OCI-LY1 (cell line): ENCODE measurements around the gene THSD7A.

Source experiments
- H2AFZ ChIP-seq: fragments of 200-600 bp; sonication (generic), shearing (Covaris generic); 2 replicates; pipeline ENCODE4 v1.6.0; 2014; ENCODE audit warnings: antibody characterized with exemption, mild to moderate bottlenecking, low read length
- H3F3A ChIP-seq: fragments of 200-600 bp; sonication (generic), shearing (Covaris generic); 2 replicates; pipeline ENCODE4 v1.6.0; 2014; ENCODE audit warnings: mild to moderate bottlenecking, antibody characterized with exemption, low read length, moderate library complexity; ENCODE audit not compliant: insufficient read depth
- H3K27ac ChIP-seq: fragments of 200-600 bp; sonication (generic); 2 replicates; pipeline ENCODE4 v1.5.1; 2014; ENCODE audit warnings: low read length, mixed run types, mild to moderate bottlenecking, low read depth; ENCODE audit not compliant: poor library complexity, severe bottlenecking
- H3K27me3 ChIP-seq: fragments of 200-600 bp; sonication (generic); 2 replicates; pipeline ENCODE4 v1.6.0; 2014; ENCODE audit warnings: antibody characterized with exemption, mild to moderate bottlenecking, low read length, moderate library complexity; ENCODE audit not compliant: insufficient read depth
- H3K36me3 ChIP-seq: fragments of 200-600 bp; sonication (generic); 2 replicates; pipeline ENCODE4 v1.6.1; 2014; ENCODE audit warnings: mild to moderate bottlenecking, antibody characterized with exemption, low read length, moderate library complexity, mixed read lengths; ENCODE audit not compliant: insufficient read depth
- H3K4me1 ChIP-seq: fragments of 200-600 bp; sonication (generic); 2 replicates; pipeline ENCODE4 v1.5.1; 2014; ENCODE audit warnings: mild to moderate bottlenecking, low read length, moderate library complexity; ENCODE audit not compliant: insufficient read depth, severe bottlenecking
- H3K4me2 ChIP-seq: fragments of 200-600 bp; sonication (generic), shearing (Covaris generic); 2 replicates; pipeline ENCODE4 v1.6.1; 2014; ENCODE audit warnings: low read length
- H3K4me3 ChIP-seq: fragments of 200-600 bp; sonication (generic); 2 replicates; pipeline ENCODE4 v1.5.1; 2014; ENCODE audit warnings: low read length, low read depth, mild to moderate bottlenecking, mixed read lengths; ENCODE audit not compliant: poor library complexity, severe bottlenecking
- H3K79me2 ChIP-seq: fragments of 200-600 bp; shearing (Covaris generic); 2 replicates; pipeline ENCODE4 v1.6.1; 2016; ENCODE audit warnings: mixed run types, low read length, mixed read lengths; ENCODE audit not compliant: insufficient read depth
- H3K9ac ChIP-seq: fragments of 200-600 bp; sonication (generic), shearing (Covaris generic); 2 replicates; pipeline ENCODE4 v1.6.1; 2014; ENCODE audit warnings: mild to moderate bottlenecking, low read length, mixed read lengths
- H3K9me2 ChIP-seq: fragments of 200-600 bp; sonication (generic), shearing (Covaris generic); 2 replicates; pipeline ENCODE4 v1.6.1; 2014; ENCODE audit warnings: low read depth, mild to moderate bottlenecking, low read length, mixed read lengths
- H3K9me3 ChIP-seq: fragments of 200-600 bp; shearing (Covaris generic); 2 replicates; pipeline ENCODE4 v1.6.1; 2014; ENCODE audit warnings: low read length, mixed read lengths
- H4K20me1 ChIP-seq: fragments of 200-600 bp; sonication (generic), shearing (Covaris generic); 2 replicates; pipeline ENCODE4 v1.6.0; 2016; ENCODE audit warnings: mild to moderate bottlenecking, low read length; ENCODE audit not compliant: insufficient read depth
- CTCF ChIP-seq: fragments of 200-600 bp; sonication (generic), shearing (Covaris generic); IDR thresholded peaks from 2 replicates; pipeline ENCODE4 v1.5.1; 2017; ENCODE audit warnings: mild to moderate bottlenecking, antibody characterized with exemption, low read length, moderate library complexity, mixed read lengths
- EZH2 ChIP-seq: fragments of 200-600 bp; sonication (generic), shearing (Covaris generic); IDR thresholded peaks from 2 replicates; pipeline ENCODE4 v1.8.0; 2017; ENCODE audit warnings: borderline replicate concordance, mixed run types, mild to moderate bottlenecking, antibody characterized with exemption, low read length, moderate library complexity, mixed read lengths

THSD7A gene

GRCh38 chr7:11650500-11650899 is 181.5 kb downstream of the THSD7A start:
- Histone ChIP-seq H3K79me2 (no peaks in the 10 kb centered on the region), H3F3A (no peaks in the 10 kb centered on the region), H3K27me3 (no peaks in the 10 kb centered on the region), H3K4me2 (no peak overlapping the region), H3K36me3 (no peaks in the 10 kb centered on the region), H3K4me3 (no peak overlapping the region), H3K27ac (no peak overlapping the region), H3K4me1 (peaks cover 8% of the 10 kb centered on the region), H3K9me3 (no peaks in the 10 kb centered on the region), H4K20me1 (no peaks in the 10 kb centered on the region), H2AFZ (no peak overlapping the region), H3K9ac (no peak overlapping the region), H3K9me2 (no peaks in the 10 kb centered on the region)
- TF ChIP-seq CTCF = no peak
- no peak for TF ChIP-seq EZH2

GRCh38 chr7:11650030-11650429 is 182.0 kb downstream of the THSD7A start:
- Histone ChIP-seq H3K27ac (no peak overlapping the region), H3K4me3 (no peak overlapping the region), H3K79me2 (no peaks in the 10 kb centered on the region), H3K9ac (no peak overlapping the region), H3F3A (no peaks in the 10 kb centered on the region), H3K36me3 (no peaks in the 10 kb centered on the region), H3K4me1 (peaks cover 8% of the 10 kb centered on the region), H2AFZ (no peak overlapping the region), H3K9me2 (no peaks in the 10 kb centered on the region), H3K27me3 (no peaks in the 10 kb centered on the region), H3K4me2 (no peak overlapping the region), H4K20me1 (no peaks in the 10 kb centered on the region), H3K9me3 (no peaks in the 10 kb centered on the region)
- no peak for TF ChIP-seq EZH2
- TF ChIP-seq CTCF = no peak

- Histone ChIP-seq H3K9me3 (no peaks in the 10 kb centered on the region), H3K4me1 (peaks cover 8% of the 10 kb centered on the region), H3K36me3 (no peaks in the 10 kb centered on the region), H3K4me2 (no peak overlapping the region), H2AFZ (no peak overlapping the region), H3K27me3 (no peaks in the 10 kb centered on the region), H3K9me2 (no peaks in the 10 kb centered on the region), H3K4me3 (no peak overlapping the region), H3K9ac (no peak overlapping the region), H3K79me2 (no peaks in the 10 kb centered on the region), H3K27ac (no peak overlapping the region), H3F3A (no peaks in the 10 kb centered on the region), H4K20me1 (no peaks in the 10 kb centered on the region)
- no peak for TF ChIP-seq EZH2
- no peak for TF ChIP-seq CTCF
These were observed 183.0 kb downstream of the THSD7A start for GRCh38 chr7:11648980-11649379.
